HG02852 (cell line): ENCODE results near the gene SEMA3E.
A peak's percentile ranks its signal among the peaks of the same experiment; 100 is the strongest.
"Not testable (repeated sequence)": the region's sequence is repeated elsewhere in the genome, so short reads cannot be mapped to it uniquely, and the experiment has no call there.

Experiments used
- ATAC-seq: cut with Tn5 transposase; IDR thresholded peaks from one replicate; pipeline ENCODE4 v1.9.1; 2021; ENCODE audit warnings: mild to moderate bottlenecking, moderate library complexity; ENCODE audit not compliant: unreplicated experiment

SEMA3E gene

DNA sequence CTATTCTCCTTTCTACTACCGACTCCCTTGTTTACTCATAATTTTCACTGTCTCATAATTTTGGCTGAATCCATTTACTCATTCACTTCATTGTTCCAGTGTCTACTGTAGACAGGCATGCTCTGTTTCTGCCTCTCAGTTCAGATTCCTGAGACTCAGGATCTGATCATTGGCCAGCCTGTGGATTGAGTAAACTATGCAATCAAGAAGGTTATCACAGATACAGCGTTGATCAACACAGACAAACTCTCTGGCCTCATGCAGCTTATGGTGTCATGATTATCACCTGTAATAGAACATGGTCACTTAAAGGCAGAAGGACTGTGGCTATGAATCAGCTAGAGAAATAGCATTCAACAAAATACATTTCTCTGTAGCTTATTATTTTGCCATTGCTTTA is 86.0 kb downstream of the SEMA3E start:
- ATAC-seq: no peak

DNA sequence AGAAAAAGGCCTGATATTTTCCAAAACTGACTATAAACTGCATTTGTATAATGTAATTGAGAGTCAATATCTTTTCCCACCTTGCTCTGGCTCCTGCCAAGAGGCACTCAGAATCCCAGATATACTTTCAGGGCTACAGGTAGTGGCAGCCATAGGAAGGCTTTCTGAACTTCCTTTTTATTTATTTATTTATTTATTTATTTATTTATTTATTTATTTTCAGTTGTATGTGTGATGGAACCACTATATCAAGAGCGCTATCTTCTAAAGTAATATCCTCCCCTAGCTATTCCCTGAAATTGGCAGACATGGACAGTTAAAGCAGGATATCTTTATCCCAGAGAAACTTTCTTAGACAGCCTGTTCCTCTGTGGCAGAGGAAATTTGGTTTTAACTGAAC is 86.7 kb downstream of the SEMA3E start:
- no peak for ATAC-seq

- ATAC-seq: no peak
Observed at GRCh38 chr7:83559887-83560286, 89.1 kb downstream of the SEMA3E start.

- ATAC-seq: not testable (repeated sequence)
Observed at GRCh38 chr7:83552556-83552955, 96.4 kb downstream of the SEMA3E start.

DNA sequence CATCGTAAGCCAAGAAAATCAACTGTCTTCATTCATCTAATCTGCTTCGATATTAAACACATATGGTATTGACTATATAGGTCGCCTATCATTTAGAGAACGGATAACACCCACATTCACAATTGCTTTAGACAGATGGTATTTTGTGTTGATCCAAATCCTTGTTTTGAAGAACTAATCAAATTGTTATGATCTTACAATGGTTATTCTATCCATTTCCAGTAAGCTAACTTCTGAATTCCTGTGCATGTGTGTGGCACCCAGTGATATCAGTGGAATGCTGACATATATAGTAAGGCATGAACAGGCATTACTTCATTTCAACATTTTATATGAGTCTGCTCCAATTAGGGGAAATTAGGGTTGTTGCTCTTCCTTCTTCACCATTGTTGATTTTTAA is 98.8 kb downstream of the SEMA3E start:
- no peak for ATAC-seq

DNA sequence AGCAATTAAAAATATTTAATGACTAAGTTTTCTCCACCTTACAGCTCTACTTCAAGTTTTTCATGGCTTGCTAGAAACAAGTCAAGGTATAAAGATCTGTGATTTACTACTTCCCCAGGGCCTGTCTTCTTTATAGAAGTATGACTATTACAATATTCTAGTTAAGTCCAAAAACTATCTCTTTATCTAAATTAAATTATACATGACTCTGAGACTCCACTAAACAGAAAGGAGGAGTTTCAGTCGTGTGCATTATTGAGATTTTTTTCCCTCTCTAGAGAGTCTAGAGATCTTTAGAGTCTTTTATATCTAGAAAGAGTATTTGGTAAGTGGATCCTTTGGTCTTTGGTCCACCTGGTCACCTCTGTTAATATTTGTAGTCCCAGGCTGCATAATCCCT is 100.7 kb downstream of the SEMA3E start:
- no peak for ATAC-seq

GRCh38 chr7:83547526-83547925 is 101.4 kb downstream of the SEMA3E start:
- ATAC-seq: peak; percentile 80

- no peak for ATAC-seq
Observed at GRCh38 chr7:83546586-83546985, 102.4 kb downstream of the SEMA3E start.

- ATAC-seq: no peak
Observed at GRCh38 chr7:83541187-83541960, 107.6 kb downstream of the SEMA3E start.

DNA sequence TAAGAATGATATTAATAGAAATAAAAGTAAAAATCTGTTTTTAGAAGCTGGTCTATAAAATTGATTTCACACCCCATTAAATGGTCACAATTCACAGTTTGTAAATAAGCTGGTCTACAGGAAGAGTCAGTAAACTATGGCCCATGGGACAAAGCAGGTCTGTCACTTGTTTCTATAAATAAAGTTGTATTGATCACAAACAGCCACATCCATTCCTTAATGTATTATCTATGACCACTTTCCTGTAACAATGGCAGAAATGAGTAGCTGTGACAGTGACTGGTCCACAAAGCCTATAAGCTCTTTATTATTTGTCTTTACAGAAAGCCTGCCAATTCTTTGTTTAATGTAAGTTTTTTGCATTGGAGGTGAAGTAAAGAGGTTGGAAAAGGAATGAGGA is 114.5 kb downstream of the SEMA3E start:
- ATAC-seq: no peak

DNA sequence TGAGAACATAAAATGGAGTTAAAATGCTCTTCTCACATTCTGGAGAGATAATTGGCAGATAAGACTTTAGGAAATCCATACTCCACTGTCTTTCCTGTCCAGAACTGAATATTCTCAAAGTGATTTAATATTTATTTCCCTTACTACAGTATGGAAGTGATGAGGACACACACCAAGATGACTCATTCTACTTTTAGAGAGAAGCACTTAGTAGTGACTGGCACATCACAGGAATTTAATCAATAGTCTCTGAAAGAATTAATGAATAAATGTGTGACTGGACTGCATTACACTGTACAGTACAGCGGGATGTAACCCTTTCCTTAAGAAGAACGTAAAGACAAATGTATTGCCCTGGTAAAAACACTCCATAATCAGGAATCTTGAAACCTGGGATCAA is 116.7 kb downstream of the SEMA3E start:
- no peak for ATAC-seq

DNA sequence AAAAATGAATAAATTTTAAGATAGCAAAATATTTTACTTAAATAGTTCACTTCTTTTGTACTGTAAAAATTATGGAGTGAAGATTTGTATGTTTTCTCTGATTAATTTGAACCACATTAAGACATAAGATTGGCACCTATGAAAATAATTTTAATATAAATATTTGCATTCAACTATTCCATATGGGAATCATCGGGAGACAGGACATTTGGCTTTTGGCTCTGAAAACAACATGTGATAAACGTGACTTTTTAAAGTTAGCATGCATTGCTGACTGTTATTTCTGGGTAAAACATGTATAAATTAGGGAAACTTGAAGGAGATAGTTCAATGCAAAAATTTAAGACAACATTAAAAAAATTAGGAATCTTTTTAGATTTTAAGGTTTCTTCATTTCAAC is 117.2 kb downstream of the SEMA3E start:
- ATAC-seq: no peak

DNA sequence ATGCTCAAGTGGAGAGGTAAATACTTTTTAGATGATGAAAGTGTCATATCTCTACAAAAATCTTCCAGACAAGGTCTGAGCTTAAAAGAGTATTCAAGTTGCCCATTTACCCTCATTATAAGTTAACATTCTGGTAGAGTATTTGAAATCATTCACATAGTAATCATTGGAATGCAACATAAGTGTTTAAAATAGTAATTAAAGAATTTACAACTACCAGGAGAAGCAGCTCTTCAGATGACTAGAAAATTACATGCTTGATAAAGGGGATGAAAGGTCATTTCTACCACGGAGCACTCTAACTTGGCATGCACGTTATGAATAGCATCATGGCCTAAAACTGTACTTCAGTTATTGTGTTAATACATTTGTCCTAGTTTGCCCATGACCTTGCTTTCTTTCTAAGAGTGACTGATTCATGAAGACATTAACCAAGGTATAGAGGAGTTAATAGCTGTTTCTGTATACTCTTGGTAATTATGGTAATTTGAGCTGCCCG is 120.0 kb downstream of the SEMA3E start:
- ATAC-seq: no peak

DNA sequence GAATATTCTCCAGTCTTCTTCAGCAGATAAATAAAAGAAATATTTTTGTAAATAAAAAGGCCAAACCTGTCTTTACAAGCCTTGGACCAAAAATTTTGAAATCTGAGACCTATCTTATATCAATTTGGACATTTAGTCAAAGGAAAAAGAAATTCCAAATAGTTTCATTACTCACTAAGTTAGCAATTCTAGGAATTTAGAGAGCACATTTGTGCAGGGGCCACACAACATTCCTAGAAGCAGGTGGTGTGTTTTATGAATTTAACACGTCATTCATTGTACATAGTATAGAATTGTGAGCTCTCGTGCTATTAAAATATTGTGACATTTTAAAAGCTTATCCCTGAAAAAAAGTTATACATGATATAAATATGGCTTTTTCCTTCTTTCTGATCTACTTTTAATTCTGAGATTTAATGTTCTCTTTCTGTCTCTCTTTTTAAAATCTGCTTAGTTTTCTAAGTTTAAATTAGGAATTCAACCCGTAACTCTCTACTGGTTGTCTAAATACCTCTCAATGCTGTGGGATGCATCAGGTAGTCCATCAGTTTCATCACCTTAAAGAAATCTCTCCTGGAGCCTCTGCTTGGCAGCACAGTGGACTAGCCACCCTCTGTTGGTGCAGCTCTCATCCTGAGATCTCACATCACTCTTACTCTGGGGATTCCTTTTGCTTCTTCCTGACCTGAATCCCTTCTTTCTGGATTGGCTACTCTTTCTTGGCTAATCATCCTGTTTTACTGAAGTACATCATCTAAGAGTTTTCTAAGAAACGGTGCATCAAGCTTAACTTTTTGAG is 124.5 kb downstream of the SEMA3E start:
- no peak for ATAC-seq

- ATAC-seq: no peak
Observed at GRCh38 chr7:83520726-83521125, 128.2 kb downstream of the SEMA3E start.

DNA sequence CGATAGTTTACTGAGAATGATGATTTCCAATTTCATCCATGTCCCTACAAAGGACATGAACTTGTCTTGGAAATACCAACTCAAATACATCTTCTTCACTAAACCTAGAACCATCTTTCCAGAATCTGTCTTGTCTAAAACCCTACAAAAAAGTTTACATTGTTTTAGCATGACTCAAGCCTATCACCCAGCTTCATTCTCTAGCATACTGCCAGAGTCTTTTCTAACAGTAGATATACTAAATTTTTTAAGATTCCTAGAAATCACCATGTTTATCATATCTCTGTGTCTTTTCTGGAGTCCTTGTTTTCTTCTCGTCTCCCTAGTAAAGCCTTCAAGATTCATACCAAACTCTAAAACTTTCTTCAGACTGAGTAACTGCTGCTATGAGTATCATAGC is 129.7 kb downstream of the SEMA3E start:
- ATAC-seq: no peak

DNA sequence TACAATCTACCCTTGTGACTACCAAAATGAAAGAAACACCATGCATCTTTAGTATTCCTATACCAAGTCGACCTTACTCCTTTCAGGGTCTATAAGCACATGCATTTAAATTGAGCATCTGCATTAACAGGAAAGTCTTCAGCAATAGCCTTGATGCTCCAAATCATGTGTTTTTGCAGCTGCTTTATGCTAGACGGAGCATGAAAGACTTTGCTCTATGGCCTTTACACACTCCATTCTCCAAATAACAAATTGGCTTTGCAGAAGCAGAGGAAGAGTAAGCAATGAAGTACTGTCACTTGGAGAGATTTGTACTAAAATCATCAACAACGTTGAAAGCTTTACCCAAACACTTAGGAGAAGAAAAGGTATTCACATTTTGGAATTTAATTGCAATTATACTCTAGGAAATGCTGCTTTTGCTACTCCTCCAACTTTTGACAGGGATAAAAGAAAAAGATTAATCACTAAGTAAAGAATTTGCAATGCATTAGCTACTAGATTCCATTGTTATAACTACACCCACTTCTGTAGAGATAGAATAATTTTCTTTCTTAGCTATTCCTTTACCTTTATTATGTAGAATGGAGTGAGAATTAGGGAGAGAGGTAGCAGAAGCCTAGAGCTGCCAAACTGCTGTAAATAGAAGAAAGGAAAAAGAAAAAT is 131.8 kb downstream of the SEMA3E start:
- no peak for ATAC-seq

DNA sequence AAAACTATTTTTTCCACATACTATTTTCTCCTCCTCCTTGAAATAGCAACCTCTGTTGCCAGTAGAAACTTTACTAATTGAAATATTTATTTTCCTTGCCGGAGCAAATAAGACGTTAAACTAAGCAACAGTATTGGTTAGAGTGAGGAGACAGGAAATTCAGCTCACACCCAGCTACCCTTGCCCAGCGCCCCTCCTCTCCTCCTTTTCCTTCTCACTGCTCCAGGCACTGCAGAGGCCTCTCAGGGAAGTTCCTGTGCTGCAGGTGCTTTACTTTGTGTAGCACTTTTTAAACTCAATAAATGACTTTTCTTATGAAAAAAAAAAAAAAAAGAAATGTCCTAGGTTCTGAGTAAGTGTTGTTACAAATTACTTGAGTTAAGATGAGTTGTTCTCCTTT is 134.0 kb downstream of the SEMA3E start:
- ATAC-seq: no peak

DNA sequence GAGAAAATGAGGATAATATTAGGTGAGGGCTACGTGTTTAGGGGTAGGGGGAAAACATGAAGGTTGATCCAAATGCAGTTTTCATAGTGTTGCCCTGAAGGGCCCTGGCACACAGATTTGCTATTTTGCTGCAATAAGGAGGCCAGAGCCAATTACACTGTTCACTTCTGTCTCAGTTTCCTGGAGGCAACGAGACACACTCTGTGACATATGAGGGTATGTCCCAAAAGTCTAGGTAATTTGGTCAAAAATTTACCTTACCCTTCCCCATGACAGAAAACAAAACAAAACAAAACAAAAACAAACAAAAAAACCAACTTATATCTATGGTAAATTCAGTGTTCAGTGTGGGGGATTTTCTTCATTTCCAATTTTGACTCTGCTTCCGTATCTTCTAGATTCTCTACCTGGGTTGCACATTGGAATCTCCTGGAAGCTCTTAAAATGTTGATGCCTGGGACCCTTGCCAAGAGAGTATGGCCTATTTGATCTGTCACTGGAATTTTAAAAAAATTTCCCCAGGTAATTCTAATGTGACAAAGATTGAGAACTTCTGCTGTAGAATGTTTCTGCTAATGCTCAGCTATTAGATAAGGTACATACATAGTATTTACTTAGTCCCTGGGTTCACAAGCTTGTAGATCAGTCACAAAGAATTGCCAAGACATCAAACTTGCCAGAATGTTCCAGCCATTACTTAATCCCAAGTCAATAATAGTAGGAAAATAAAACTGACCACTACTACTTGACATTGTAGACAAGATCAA is 139.5 kb downstream of the SEMA3E start:
- peak; percentile 73 for ATAC-seq

DNA sequence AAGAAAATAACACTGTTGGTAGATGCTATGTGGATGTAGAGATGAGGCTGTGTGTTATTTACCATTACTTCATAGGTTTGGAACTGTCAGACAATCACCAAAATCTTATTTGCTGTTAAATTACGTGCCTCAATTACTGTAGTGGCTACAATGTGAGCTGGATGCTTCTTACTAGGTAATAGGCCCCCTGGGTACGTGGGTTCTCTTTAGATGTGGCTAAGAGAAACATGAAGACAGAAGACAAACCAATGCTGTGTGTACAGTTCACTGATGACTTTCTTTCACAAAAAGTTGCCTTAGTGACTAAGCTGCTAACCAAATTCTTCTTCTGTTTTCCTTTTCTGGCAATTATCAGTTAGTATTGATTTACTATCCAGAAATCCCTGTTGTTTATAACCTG is 144.6 kb downstream of the SEMA3E start:
- no peak for ATAC-seq

GRCh38 chr7:83502636-83503035 is 146.3 kb downstream of the SEMA3E start:
- no peak for ATAC-seq
